H1 (cell line): Measurements from ENCODE around the gene NT5C1B. TPM values are rescaled to one million over a fixed set of nuclear protein-coding genes. Genes with fewer than 3 reads are reported as not detected.

Experiments used
- CTCF ChIA-PET: fragments of 300-600 bp; sonication (Branson Sonifier 250); formaldehyde crosslinking; loops from one replicate; lab custom pipeline; 2021; ENCODE audit not compliant: partially characterized antibody; lab: Charles Lee
- POLR2A ChIA-PET: fragments of 300-600 bp; sonication (Branson Sonifier 250); formaldehyde crosslinking; loops from one replicate; lab custom pipeline; 2021; ENCODE audit warnings: inconsistent platforms; ENCODE audit not compliant: partially characterized antibody; lab: Charles Lee
- DNase-seq, 2 experiments: peaks; one replicate each; pipeline versions ENCODE4 v3.0.0 to v3.0.0-alpha.2; 2010 to 2022; ENCODE audit warnings: low spot score in 2 of 2, low read depth in 1 of 2, mixed read lengths in 1 of 2
- FAIRE-seq: peaks from 2 replicates; lab custom pipeline; 2011; peaks lifted over from hg19 to GRCh38; lab: Jason Lieb, UNC
- H2AFZ ChIP-seq: 2 replicates; pipeline ENCODE4 v1.8.1; 2012; ENCODE audit warnings: low read length, inconsistent platforms
- H2AK5ac ChIP-seq: 2 replicates; pipeline ENCODE4 v1.6.1; 2013; ENCODE audit warnings: low read depth, low read length
- H2BK120ac ChIP-seq: replicated peaks from 2 replicates; pipeline ENCODE3; 2013; ENCODE audit warnings: low read depth, low read length, inconsistent platforms
- H2BK12ac ChIP-seq: 2 replicates; pipeline ENCODE4 v1.6.1; 2013; ENCODE audit warnings: low read depth, low read length
- H2BK15ac ChIP-seq: 2 replicates; pipeline ENCODE4 v1.6.1; 2013; ENCODE audit warnings: low read length
- H2BK20ac ChIP-seq: 2 replicates; pipeline ENCODE4 v1.6.1; 2013; ENCODE audit warnings: low read length
- H2BK5ac ChIP-seq: 2 replicates; pipeline ENCODE4 v1.6.1; 2013; ENCODE audit warnings: low read depth, low read length
- H3K14ac ChIP-seq: 2 replicates; pipeline ENCODE4 v1.6.1; 2013; ENCODE audit warnings: inconsistent platforms; ENCODE audit not compliant: insufficient read length
- H3K18ac ChIP-seq: 2 replicates; pipeline ENCODE4 v1.6.1; 2013; ENCODE audit warnings: low read length; ENCODE audit errors: extremely low read depth
- H3K23ac ChIP-seq: 2 replicates; pipeline ENCODE4 v1.6.1; 2013; ENCODE audit warnings: inconsistent platforms; ENCODE audit not compliant: insufficient read length
- H3K23me2 ChIP-seq: 2 replicates; pipeline ENCODE4 v1.6.1; 2013; ENCODE audit warnings: low read depth, low read length
- H3K27ac ChIP-seq: 2 replicates; pipeline ENCODE4 v1.6.1; 2011; ENCODE audit warnings: low read depth, low read length, inconsistent platforms
- H3K27me3 ChIP-seq, 4 experiments: replicated peaks in 1 of 4; 1 replicate in 1 of 4; 2 replicates in 3 of 4; pipeline versions ENCODE4 v1.6.1 to v1.8.1; 2011 to 2013; ENCODE audit warnings: low read length in 3 of 4, mild to moderate bottlenecking in 3 of 4, inconsistent platforms in 2 of 4, mixed read lengths in 2 of 4, moderate library complexity in 1 of 4; ENCODE audit not compliant: control insufficient read depth in 3 of 4, insufficient read depth in 3 of 4; ENCODE audit errors: extremely low read depth in 1 of 4
- H3K36me3 ChIP-seq, 4 experiments: 2 replicates each; pipeline versions ENCODE4 v1.6.1 to v1.8.1; 2011 to 2013; ENCODE audit warnings: mild to moderate bottlenecking in 4 of 4, low read length in 3 of 4, moderate library complexity in 2 of 4, control low read depth in 1 of 4, inconsistent platforms in 1 of 4; ENCODE audit not compliant: insufficient read depth in 4 of 4, control insufficient read depth in 2 of 4
- H3K4ac ChIP-seq: replicated peaks from 2 replicates; pipeline ENCODE3; 2013; ENCODE audit warnings: low read length, low read depth, mixed read lengths, inconsistent platforms; ENCODE audit not compliant: insufficient read length
- H3K4me1 ChIP-seq, 4 experiments: replicated peaks in 1 of 4; 1 replicate in 1 of 4; 2 replicates in 3 of 4; pipeline versions ENCODE4 v1.6.1 to v1.8.1; 2011 to 2013; ENCODE audit warnings: low read length in 3 of 4, inconsistent platforms in 2 of 4, mixed read lengths in 1 of 4; ENCODE audit not compliant: insufficient read depth in 4 of 4, control insufficient read depth in 3 of 4
- H3K4me2 ChIP-seq, 2 experiments: 2 replicates each; pipeline versions ENCODE4 v1.6.1 to v1.8.1; 2011 to 2013; ENCODE audit warnings: low read depth in 2 of 2, low read length in 2 of 2, control low read depth in 1 of 2, inconsistent platforms in 1 of 2, mild to moderate bottlenecking in 1 of 2; ENCODE audit not compliant: insufficient read depth in 1 of 2
- H3K4me3 ChIP-seq, 4 experiments: fragments of 200-600, 300-600 bp in 1 of 4; sonication (generic), shearing (Covaris generic), sonication (Bioruptor Twin) in 1 of 4; 2 replicates each; pipeline versions ENCODE4 v1.5.1 to v1.8.1; 2011 to 2016; ENCODE audit warnings: low read length in 4 of 4, low read depth in 3 of 4, control low read depth in 2 of 4, inconsistent platforms in 2 of 4, mild to moderate bottlenecking in 2 of 4, mixed read lengths in 1 of 4, moderate library complexity in 1 of 4; ENCODE audit not compliant: insufficient read depth in 2 of 4; ENCODE audit errors: extremely low read depth in 1 of 4
- H3K56ac ChIP-seq: replicated peaks from 2 replicates; pipeline ENCODE3; 2013; ENCODE audit warnings: low read depth, mild to moderate bottlenecking, mixed read lengths, low read length, inconsistent platforms; ENCODE audit not compliant: insufficient read length
- H3K79me1 ChIP-seq: 2 replicates; pipeline ENCODE4 v1.6.1; 2013; ENCODE audit warnings: low read depth, low read length, control low read depth
- H3K79me2 ChIP-seq, 2 experiments: 2 replicates each; pipeline versions ENCODE4 v1.6.1 to v1.8.1; 2012 to 2013; ENCODE audit warnings: low read length in 2 of 2, mild to moderate bottlenecking in 2 of 2, inconsistent platforms in 1 of 2; ENCODE audit not compliant: insufficient read depth in 2 of 2, control insufficient read depth in 1 of 2
- H3K9ac ChIP-seq, 4 experiments: replicated peaks in 1 of 4; 1 replicate in 1 of 4; 2 replicates in 3 of 4; pipeline versions ENCODE4 v1.6.1 to v1.8.1; 2011 to 2013; ENCODE audit warnings: low read depth in 3 of 4, low read length in 3 of 4, control low read depth in 2 of 4, mild to moderate bottlenecking in 2 of 4, moderate library complexity in 2 of 4, inconsistent platforms in 1 of 4; ENCODE audit errors: extremely low read depth in 1 of 4
- H3K9me3 ChIP-seq, 2 experiments: 2 replicates each; pipeline versions ENCODE4 v1.6.1 to v1.8.1; 2012 to 2013; ENCODE audit warnings: mild to moderate bottlenecking in 2 of 2, moderate library complexity in 2 of 2, control low read depth in 1 of 2, inconsistent platforms in 1 of 2, low read depth in 1 of 2, low read length in 1 of 2, mixed read lengths in 1 of 2; ENCODE audit not compliant: insufficient read depth in 2 of 2
- H4K20me1 ChIP-seq, 2 experiments: replicated peaks in 1 of 2; 2 replicates each; pipeline versions ENCODE3 to v1.8.1; 2011 to 2013; ENCODE audit warnings: inconsistent platforms in 2 of 2, low read length in 2 of 2, mild to moderate bottlenecking in 1 of 2; ENCODE audit not compliant: insufficient read depth in 2 of 2, control insufficient read depth in 1 of 2
- H4K5ac ChIP-seq: 2 replicates; pipeline ENCODE4 v1.6.1; 2013; ENCODE audit warnings: low read length, low read depth, mixed read lengths, inconsistent platforms; ENCODE audit not compliant: insufficient read length
- H4K8ac ChIP-seq: 2 replicates; pipeline ENCODE4 v1.8.0; 2013; ENCODE audit warnings: mild to moderate bottlenecking, moderate library complexity, low read length, inconsistent platforms; ENCODE audit not compliant: insufficient read depth; ENCODE audit errors: extremely low read depth
- H4K91ac ChIP-seq: replicated peaks from 2 replicates; pipeline ENCODE3; 2013; ENCODE audit warnings: low read length, mixed read lengths, inconsistent platforms; ENCODE audit not compliant: insufficient read length
- BCL11A ChIP-seq, 2 experiments: IDR thresholded peaks; one replicate each; pipeline ENCODE4 v1.6.1; 2011; ENCODE audit warnings: low read depth in 2 of 2, low read length in 2 of 2, mild to moderate bottlenecking in 2 of 2
- EGR1 ChIP-seq: IDR thresholded peaks from 2 replicates; pipeline ENCODE4 v1.6.1; 2011; ENCODE audit warnings: low read depth, low read length, borderline replicate concordance
- HDAC2 ChIP-seq, 2 experiments: fragments of 300-600 bp in 1 of 2; sonication (generic) in 1 of 2; IDR thresholded peaks; 2 replicates each; pipeline ENCODE4 v1.6.1; 2011 to 2012; ENCODE audit warnings: low read depth in 2 of 2, low read length in 2 of 2, mild to moderate bottlenecking in 2 of 2, moderate library complexity in 2 of 2, borderline replicate concordance in 1 of 2, inconsistent platforms in 1 of 2
- MAFK ChIP-seq: IDR thresholded peaks from 2 replicates; pipeline ENCODE4 v1.6.1; 2012; ENCODE audit warnings: low read depth, mild to moderate bottlenecking, improper control_type of control experiment, low read length
- PHF8 ChIP-seq: fragments of 200-600 bp; sonication (generic); conservative IDR thresholded peaks from 2 replicates; pipeline ENCODE4 v1.7.1; 2012; ENCODE audit warnings: low read depth, mild to moderate bottlenecking, inconsistent platforms, low read length, moderate library complexity
- POLR2A ChIP-seq, 2 experiments: IDR thresholded peaks; 1 replicate in 1 of 2; 2 replicates in 1 of 2; pipeline ENCODE4 v1.6.1; 2011; ENCODE audit warnings: low read depth in 2 of 2, low read length in 2 of 2, mild to moderate bottlenecking in 2 of 2; ENCODE audit errors: control extremely low read depth in 1 of 2
- SIN3A ChIP-seq, 2 experiments: IDR thresholded peaks in 1 of 2; conservative IDR thresholded peaks in 1 of 2; 2 replicates each; pipeline ENCODE4 v1.6.1; 2011 to 2012; ENCODE audit warnings: low read length in 2 of 2, improper control_type of control experiment in 1 of 2, low read depth in 1 of 2, mild to moderate bottlenecking in 1 of 2
- TBP ChIP-seq: IDR thresholded peaks from 2 replicates; pipeline ENCODE4 v1.6.1; 2011; ENCODE audit warnings: low read depth, low read length, improper control_type of control experiment
- YY1 ChIP-seq: IDR thresholded peaks from 2 replicates; pipeline ENCODE4 v1.6.1; 2011; ENCODE audit warnings: low read depth, mild to moderate bottlenecking, low read length
- WGBS, 2 experiments: shearing (Covaris generic) in 1 of 2; methylation state at CpG; one replicate each; pipeline versions ENCODE4 v1.1.6 to v1.1.7; 2013 to 2015; ENCODE audit warnings: low lambda C conversion rate in 2 of 2, mixed read lengths in 2 of 2, inconsistent platforms in 1 of 2, low coverage in 1 of 2, missing lambda C conversion rate in 1 of 2; ENCODE audit not compliant: insufficient replicate concordance in 2 of 2, insufficient coverage in 1 of 2, insufficient read length in 1 of 2; ENCODE audit errors: extremely low coverage in 1 of 2, missing lambda C conversion rate in 1 of 2; 5-methylcytosine and 5-hydroxymethylcytosine counted together
- polyA plus RNA-seq, 7 experiments: library from polyadenylated mRNA; depleted of rRNA in 3 of 7; stranded (reverse) in 5 of 7; unstranded in 2 of 7; fragments of >200 nt in 5 of 7; fragments of 200-250 nt in 2 of 7; gene quantifications; 1 replicate in 5 of 7; 2 replicates in 1 of 7; 4 replicates in 1 of 7; pipeline versions ENCODE4 v1.2.1 to v1.2.3, GENCODE V29; 2011 to 2013; ENCODE audit warnings: missing spikeins in 2 of 7, mixed read lengths in 2 of 7
- total RNA-seq: library from RNA; stranded (reverse); fragmentation: NEBNext Ultra II Directional; extraction: Animal tissue kit (Norgen Biotek cat#: 25700); gene quantifications from 2 replicates; pipeline ENCODE4 v1.2.1, GENCODE V29; 2021

NT5C1B gene
- total and polyA plus RNA-seq, 2 of the 8 experiments (the other 6 are each of a cell fraction or from before 2014, with no cell fraction given) = not detected

- FAIRE-seq = no peak
- Histone ChIP-seq H3K27ac (no peak overlapping the region), H3K4me2 (no peak overlapping the region), H3K9me3 (no peaks in the 10 kb centered on the region), H3K4me1 (no peaks in the 10 kb centered on the region), H3K79me2 (no peaks in the 10 kb centered on the region), H4K91ac (no peak overlapping the region), H3K18ac (no peak overlapping the region), H2BK15ac (no peak overlapping the region), H4K8ac (no peak overlapping the region), H2AFZ (no peak overlapping the region), H3K4ac (no peak overlapping the region), H4K20me1 (no peaks in the 10 kb centered on the region), H3K9ac (no peak overlapping the region), H3K56ac (no peak overlapping the region), H4K5ac (no peak overlapping the region), H2BK120ac (no peak overlapping the region), H3K4me3 (no peak overlapping the region), H3K14ac (no peak overlapping the region), H2AK5ac (no peak overlapping the region), H2BK20ac (no peak overlapping the region), H2BK12ac (no peak overlapping the region), H3K36me3 (no peaks in the 10 kb centered on the region), H2BK5ac (no peak overlapping the region), H3K23me2 (no peaks in the 10 kb centered on the region), H3K23ac (no peak overlapping the region), H3K79me1 (no peaks in the 10 kb centered on the region), H3K27me3 (no peaks in the 10 kb centered on the region)
- CTCF ChIA-PET = interaction anchor here (1.5 to 2.2 kb wide), 2 partner anchors 11 to 92 kb away, joined by 5 to 7 read pairs; no protein-coding TSS in a partner anchor
- POLR2A ChIA-PET = no interaction called here
- 85% methylated on average over 3 of the region's 3 CpGs; no CpG with 5 or more reads in 1 of the 2 experiments for WGBS, 2 experiments
- no peak for DNase-seq
- no peak for TF ChIP-seq HDAC2 (IDR thresholded peaks at IDR 0.05; ENCODE audit: borderline replicate concordance in 1 of 2, low read depth in 2 of 2, low read length in 2 of 2)
- TF ChIP-seq MAFK = no peak
- no peak for TF ChIP-seq EGR1
- TF ChIP-seq BCL11A (IDR thresholded peaks at IDR 0.05; ENCODE audit: low read depth in 2 of 2, low read length in 2 of 2) = no peak
- no peak for TF ChIP-seq PHF8
- no peak for TF ChIP-seq TBP
- no peak for TF ChIP-seq POLR2A (IDR thresholded peaks at IDR 0.05; ENCODE audit: control extremely low read depth in 1 of 2, low read depth in 2 of 2, low read length in 2 of 2)
- TF ChIP-seq SIN3A (conservative IDR thresholded peaks at IDR 0.05 in 1 of 2, IDR thresholded peaks at IDR 0.05 in 1 of 2; ENCODE audit: low read depth in 1 of 2, low read length in 2 of 2) = no peak
- TF ChIP-seq YY1 = no peak
These were observed 22.8 kb upstream of the NT5C1B start for GRCh38 chr2:18612133-18612532.
